Activated T-helper 1 cell treated with anti-CD3 and anti-CD28 coated beads, Interleukin-12 subunit alpha, Interleukin-12 subunit beta, Interleukin-2, Interleukin-4 antibody, amounts not matched to agents 30 ng/mL and 10 ng/mL and 1 ng/mL, durations not matched to agents 14 hours and 24 hours and 36 hours (primary cell): ENCODE results near the gene NKAIN2. TPM values are rescaled to one million over a fixed set of nuclear protein-coding genes. Genes with fewer than 3 reads are reported as not detected.
"Not testable (repeated sequence)": the region's sequence is repeated elsewhere in the genome, so short reads cannot be mapped to it uniquely, and the experiment has no call there.

Source experiments
- DNase-seq: peaks from one replicate; pipeline ENCODE4 v3.0.0; 2021; ENCODE audit warnings: low spot score
- H3K27ac Mint-ChIP-seq: one replicate; pipeline ENCODE4 v1.8.0; 2021; ENCODE audit warnings: mild to moderate bottlenecking, mixed read lengths
- H3K27me3 Mint-ChIP-seq: one replicate; pipeline ENCODE4 v1.8.0; 2022; ENCODE audit warnings: mild to moderate bottlenecking, moderate library complexity, mixed read lengths; ENCODE audit not compliant: insufficient read depth
- H3K36me3 Mint-ChIP-seq: one replicate; pipeline ENCODE4 v1.8.0; 2021; ENCODE audit warnings: low read depth, mixed read lengths
- H3K4me1 Mint-ChIP-seq: one replicate; pipeline ENCODE4 v1.8.0; 2021; ENCODE audit warnings: low read depth, mixed read lengths
- H3K4me3 Mint-ChIP-seq: one replicate; pipeline ENCODE4 v1.8.0; 2021; ENCODE audit warnings: mild to moderate bottlenecking, moderate library complexity, mixed read lengths
- H3K9me3 Mint-ChIP-seq: one replicate; pipeline ENCODE4 v1.8.0; 2021; ENCODE audit warnings: mixed read lengths
- intact Hi-C: fragments of 100-400 bp; cut with micrococcal nuclease; formaldehyde crosslinking; loops from one replicate; pipeline ENCODE4 v1.15.1; 2024
- total RNA-seq: library from RNA; stranded (reverse); gene quantifications from 2 replicates; pipeline ENCODE4 v1.2.3, GENCODE V29; 2022

Gene NKAIN2
- total RNA-seq, 1 donor from 2014 or later = not detected

GRCh38 chr6:124412657-124413056, 609.0 kb downstream of the NKAIN2 start:
- H3K4me3 Mint-ChIP-seq, DNase-seq, intact Hi-C loops, H3K27me3 Mint-ChIP-seq, H3K27ac Mint-ChIP-seq, H3K9me3 Mint-ChIP-seq, H3K4me1 Mint-ChIP-seq, H3K36me3 Mint-ChIP-seq: not testable (repeated sequence)

GRCh38 chr6:124420116-124420840, 616.6 kb downstream of the NKAIN2 start:
- intact Hi-C loops = no loop called here
- Mint-ChIP-seq H3K4me3 (no peak overlapping the region), H3K9me3 (no peaks in the 10 kb centered on the region), H3K4me1 (no peaks in the 10 kb centered on the region), H3K36me3 (no peaks in the 10 kb centered on the region), H3K27me3 (no peaks in the 10 kb centered on the region), H3K27ac (no peak overlapping the region)
- DNase-seq = no peak

GRCh38 chr6:124423621-124424020, 620.0 kb downstream of the NKAIN2 start:
- no peaks in the 10 kb centered on the region for H3K4me1 Mint-ChIP-seq
- H3K4me3 Mint-ChIP-seq = no peak overlapping the region
- no peak overlapping the region for H3K27ac Mint-ChIP-seq
- DNase-seq = no peak
- H3K36me3 Mint-ChIP-seq = no peaks in the 10 kb centered on the region
- H3K9me3 Mint-ChIP-seq = no peaks in the 10 kb centered on the region
- intact Hi-C loops = no loop called here
- H3K27me3 Mint-ChIP-seq = no peaks in the 10 kb centered on the region

GRCh38 chr6:124430740-124431318, 627.2 kb downstream of the NKAIN2 start:
- Mint-ChIP-seq H3K9me3 (no peaks in the 10 kb centered on the region), H3K36me3 (no peaks in the 10 kb centered on the region), H3K27ac (no peak overlapping the region), H3K4me3 (no peak overlapping the region), H3K27me3 (no peaks in the 10 kb centered on the region), H3K4me1 (no peaks in the 10 kb centered on the region)
- intact Hi-C loops = no loop called here
- no peak for DNase-seq

GRCh38 chr6:124432620-124433019, 629.0 kb downstream of the NKAIN2 start:
- no peaks in the 10 kb centered on the region for H3K9me3 Mint-ChIP-seq
- no peaks in the 10 kb centered on the region for H3K4me1 Mint-ChIP-seq
- DNase-seq = no peak
- no peaks in the 10 kb centered on the region for H3K27me3 Mint-ChIP-seq
- H3K27ac Mint-ChIP-seq = no peak overlapping the region
- intact Hi-C loops = no loop called here
- H3K36me3 Mint-ChIP-seq = no peaks in the 10 kb centered on the region
- H3K4me3 Mint-ChIP-seq = no peak overlapping the region

GRCh38 chr6:124433387-124434160, 629.9 kb downstream of the NKAIN2 start:
- no peak for DNase-seq
- no peak overlapping the region for H3K27ac Mint-ChIP-seq
- H3K36me3 Mint-ChIP-seq = no peaks in the 10 kb centered on the region
- H3K4me1 Mint-ChIP-seq = no peaks in the 10 kb centered on the region
- no peaks in the 10 kb centered on the region for H3K9me3 Mint-ChIP-seq
- no peaks in the 10 kb centered on the region for H3K27me3 Mint-ChIP-seq
- no peak overlapping the region for H3K4me3 Mint-ChIP-seq
- intact Hi-C loops = no loop called here

- Mint-ChIP-seq H3K9me3 (no peaks in the 10 kb centered on the region), H3K36me3 (no peaks in the 10 kb centered on the region), H3K27ac (no peak overlapping the region), H3K4me1 (no peaks in the 10 kb centered on the region), H3K4me3 (no peak overlapping the region), H3K27me3 (no peaks in the 10 kb centered on the region)
- intact Hi-C loops = no loop called here
- no peak for DNase-seq
Observed at GRCh38 chr6:124434421-124434820, 630.8 kb downstream of the NKAIN2 start.

GRCh38 chr6:124436803-124437202, 633.1 kb downstream of the NKAIN2 start:
- Mint-ChIP-seq H3K4me3 (no peak overlapping the region), H3K9me3 (no peaks in the 10 kb centered on the region), H3K27ac (no peak overlapping the region), H3K27me3 (no peaks in the 10 kb centered on the region), H3K4me1 (no peaks in the 10 kb centered on the region), H3K36me3 (no peaks in the 10 kb centered on the region)
- intact Hi-C loops = no loop called here
- no peak for DNase-seq

- Mint-ChIP-seq H3K4me1 (no peaks in the 10 kb centered on the region), H3K4me3 (no peak overlapping the region), H3K36me3 (no peaks in the 10 kb centered on the region), H3K27ac (no peak overlapping the region), H3K27me3 (no peaks in the 10 kb centered on the region), H3K9me3 (no peaks in the 10 kb centered on the region)
- DNase-seq = no peak
- intact Hi-C loops = no loop called here
Observed at GRCh38 chr6:124438546-124439065, 634.9 kb downstream of the NKAIN2 start.

GRCh38 chr6:124441450-124441849, 637.8 kb downstream of the NKAIN2 start:
- intact Hi-C loops = no loop called here
- no peak overlapping the region for H3K4me3 Mint-ChIP-seq
- H3K36me3 Mint-ChIP-seq = no peaks in the 10 kb centered on the region
- H3K4me1 Mint-ChIP-seq = no peaks in the 10 kb centered on the region
- no peak for DNase-seq
- H3K27ac Mint-ChIP-seq = no peak overlapping the region
- no peaks in the 10 kb centered on the region for H3K9me3 Mint-ChIP-seq
- no peaks in the 10 kb centered on the region for H3K27me3 Mint-ChIP-seq

- H3K27ac Mint-ChIP-seq = no peak overlapping the region
- no peaks in the 10 kb centered on the region for H3K27me3 Mint-ChIP-seq
- no peaks in the 10 kb centered on the region for H3K9me3 Mint-ChIP-seq
- H3K4me1 Mint-ChIP-seq = no peaks in the 10 kb centered on the region
- no peaks in the 10 kb centered on the region for H3K36me3 Mint-ChIP-seq
- intact Hi-C loops = no loop called here
- no peak overlapping the region for H3K4me3 Mint-ChIP-seq
- DNase-seq = no peak
Observed at GRCh38 chr6:124443541-124443940, 639.9 kb downstream of the NKAIN2 start.

- no peaks in the 10 kb centered on the region for H3K36me3 Mint-ChIP-seq
- no peak overlapping the region for H3K27ac Mint-ChIP-seq
- no peaks in the 10 kb centered on the region for H3K9me3 Mint-ChIP-seq
- H3K27me3 Mint-ChIP-seq = no peaks in the 10 kb centered on the region
- intact Hi-C loops = no loop called here
- H3K4me3 Mint-ChIP-seq = no peak overlapping the region
- H3K4me1 Mint-ChIP-seq = no peaks in the 10 kb centered on the region
- DNase-seq = no peak
Observed at GRCh38 chr6:124445581-124445980, 641.9 kb downstream of the NKAIN2 start.

- Mint-ChIP-seq H3K9me3 (no peaks in the 10 kb centered on the region), H3K27ac (no peak overlapping the region), H3K4me1 (no peaks in the 10 kb centered on the region), H3K4me3 (no peak overlapping the region), H3K27me3 (no peaks in the 10 kb centered on the region), H3K36me3 (no peaks in the 10 kb centered on the region)
- intact Hi-C loops = no loop called here
- no peak for DNase-seq
Observed at GRCh38 chr6:124446961-124447360, 643.3 kb downstream of the NKAIN2 start.
